ENCODE data around the gene SSTR4.

SSTR4 gene

DNA sequence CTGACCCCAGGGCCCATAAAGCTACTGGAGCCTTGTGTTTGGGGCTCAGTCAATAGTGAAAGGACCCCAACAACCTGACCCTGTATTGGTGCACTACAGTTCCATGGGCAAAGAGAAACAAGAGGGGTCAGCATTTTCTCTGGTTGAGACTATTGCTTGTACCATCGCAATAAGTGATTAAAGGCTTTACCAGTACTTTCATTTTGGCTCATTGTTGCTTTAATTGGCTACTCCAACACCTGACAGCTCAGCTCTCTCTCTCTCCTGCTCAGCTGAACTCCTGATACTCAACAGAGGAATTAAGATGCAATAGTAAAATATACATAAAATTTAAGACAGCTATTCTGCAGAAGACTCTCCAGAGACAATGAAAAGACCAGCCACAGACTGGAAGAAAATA, 33.2 kb downstream of the SSTR4 start:
- FAIRE-seq (no peak), DNase-seq (ENCODE audit: insufficient read length, low spot score) (no peak)
- TF ChIP-seq POLR2A (IDR thresholded peaks at IDR 0.05; ENCODE audit: low read depth, low read length) (no peak), SPI1 (IDR thresholded peaks at IDR 0.05; ENCODE audit: low read depth, low read length) (no peak), POLR2AphosphoS5 (IDR thresholded peaks at IDR 0.05; ENCODE audit: low read depth, low read length) (no peak), TAF1 (IDR thresholded peaks at IDR 0.05; ENCODE audit: low read depth, low read length) (no peak), POU2F2 (IDR thresholded peaks at IDR 0.05; ENCODE audit: low read depth, low read length) (no peak), PAX5 (IDR thresholded peaks at IDR 0.05; ENCODE audit: insufficient read depth, low read length, severe bottlenecking) (no peak)

DNA sequence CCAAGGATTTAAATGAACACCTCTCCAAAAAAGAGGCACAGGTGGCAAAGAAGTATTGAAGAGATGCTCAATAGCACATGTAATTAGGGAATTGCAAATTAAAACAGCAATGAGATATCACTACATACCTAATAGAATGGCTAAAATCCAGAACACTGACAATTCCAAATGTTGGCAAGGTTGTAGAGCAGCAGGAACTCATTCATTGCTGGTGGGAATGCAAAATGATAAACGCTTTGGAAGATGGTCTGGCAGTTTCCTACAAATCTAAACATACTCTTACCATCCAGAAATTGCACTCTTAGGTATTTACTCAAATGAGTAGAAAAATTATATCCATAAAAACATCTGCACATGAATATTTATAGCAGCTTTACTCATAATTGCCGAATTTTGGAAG, 34.0 kb downstream of the SSTR4 start:
- FAIRE-seq: no peak
- no peak for TF ChIP-seq TAF1 (IDR thresholded peaks at IDR 0.05; ENCODE audit: low read depth, low read length)
- no peak for TF ChIP-seq PAX5 (IDR thresholded peaks at IDR 0.05; ENCODE audit: insufficient read depth, low read length, severe bottlenecking)
- TF ChIP-seq POU2F2 (IDR thresholded peaks at IDR 0.05; ENCODE audit: low read depth, low read length): no peak
- TF ChIP-seq POLR2A (IDR thresholded peaks at IDR 0.05; ENCODE audit: low read depth, low read length): no peak
- no peak for TF ChIP-seq SPI1 (IDR thresholded peaks at IDR 0.05; ENCODE audit: low read depth, low read length)
- no peak for TF ChIP-seq POLR2AphosphoS5 (IDR thresholded peaks at IDR 0.05; ENCODE audit: low read depth, low read length)

DNA sequence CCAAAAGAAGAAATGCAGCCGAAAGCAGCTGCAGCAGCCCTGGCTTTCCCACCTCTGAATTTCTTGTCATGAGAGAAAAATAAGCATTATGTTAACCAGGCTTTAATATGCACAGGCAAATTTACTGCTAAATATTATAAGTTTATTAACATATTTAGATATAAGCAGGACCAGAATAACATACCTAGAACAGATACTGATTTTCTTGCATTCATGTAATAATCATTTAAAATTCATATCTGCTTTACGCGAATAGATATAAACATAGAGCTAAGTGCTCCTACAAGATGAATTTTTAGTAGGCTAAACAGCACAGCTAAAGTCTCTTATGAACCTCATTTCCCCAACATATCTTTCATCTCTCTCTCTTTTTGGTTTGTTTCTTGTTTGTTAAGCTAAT, 36.3 kb downstream of the SSTR4 start:
- DNase-seq (ENCODE audit: insufficient read length, low spot score) (no peak), FAIRE-seq (no peak)
- no peak for TF ChIP-seq POLR2A (IDR thresholded peaks at IDR 0.05; ENCODE audit: low read depth, low read length)
- TF ChIP-seq PAX5 (IDR thresholded peaks at IDR 0.05; ENCODE audit: insufficient read depth, low read length, severe bottlenecking): no peak
- no peak for TF ChIP-seq SPI1 (IDR thresholded peaks at IDR 0.05; ENCODE audit: low read depth, low read length)
- no peak for TF ChIP-seq TAF1 (IDR thresholded peaks at IDR 0.05; ENCODE audit: low read depth, low read length)
- no peak for TF ChIP-seq POU2F2 (IDR thresholded peaks at IDR 0.05; ENCODE audit: low read depth, low read length)
- no peak for TF ChIP-seq POLR2AphosphoS5 (IDR thresholded peaks at IDR 0.05; ENCODE audit: low read depth, low read length)

More for the DNA sequence above, 34.0 kb downstream of the SSTR4 start:
- DNase-seq (ENCODE audit: insufficient read length, low spot score): no peak

DNA sequence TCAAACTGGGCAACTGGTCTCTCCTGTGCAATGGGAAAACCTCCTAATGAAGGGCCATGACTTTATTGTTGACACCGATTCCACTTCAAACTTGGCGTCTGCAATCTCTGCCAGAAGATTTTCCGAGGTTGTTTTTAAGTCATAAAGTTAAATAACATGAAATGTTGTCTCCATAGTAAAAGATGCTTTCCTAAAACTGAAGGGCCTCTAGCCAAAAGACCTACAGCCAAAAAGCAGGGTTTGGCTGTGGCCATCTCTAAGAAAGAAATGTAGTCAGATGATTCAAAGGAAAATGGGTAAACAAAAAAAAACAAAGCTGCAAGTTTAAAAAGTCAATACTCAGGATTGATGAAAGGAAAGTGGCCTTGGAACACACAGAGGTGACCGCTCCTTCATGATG, 36.9 kb downstream of the SSTR4 start:
- TF ChIP-seq POU2F2 (IDR thresholded peaks at IDR 0.05; ENCODE audit: low read depth, low read length) (no peak), SPI1 (IDR thresholded peaks at IDR 0.05; ENCODE audit: low read depth, low read length) (no peak), TAF1 (IDR thresholded peaks at IDR 0.05; ENCODE audit: low read depth, low read length) (no peak), PAX5 (IDR thresholded peaks at IDR 0.05; ENCODE audit: insufficient read depth, low read length, severe bottlenecking) (no peak), POLR2A (IDR thresholded peaks at IDR 0.05; ENCODE audit: low read depth, low read length) (no peak), POLR2AphosphoS5 (IDR thresholded peaks at IDR 0.05; ENCODE audit: low read depth, low read length) (no peak)
- DNase-seq (ENCODE audit: insufficient read length, low spot score): no peak
- FAIRE-seq: no peak

DNA sequence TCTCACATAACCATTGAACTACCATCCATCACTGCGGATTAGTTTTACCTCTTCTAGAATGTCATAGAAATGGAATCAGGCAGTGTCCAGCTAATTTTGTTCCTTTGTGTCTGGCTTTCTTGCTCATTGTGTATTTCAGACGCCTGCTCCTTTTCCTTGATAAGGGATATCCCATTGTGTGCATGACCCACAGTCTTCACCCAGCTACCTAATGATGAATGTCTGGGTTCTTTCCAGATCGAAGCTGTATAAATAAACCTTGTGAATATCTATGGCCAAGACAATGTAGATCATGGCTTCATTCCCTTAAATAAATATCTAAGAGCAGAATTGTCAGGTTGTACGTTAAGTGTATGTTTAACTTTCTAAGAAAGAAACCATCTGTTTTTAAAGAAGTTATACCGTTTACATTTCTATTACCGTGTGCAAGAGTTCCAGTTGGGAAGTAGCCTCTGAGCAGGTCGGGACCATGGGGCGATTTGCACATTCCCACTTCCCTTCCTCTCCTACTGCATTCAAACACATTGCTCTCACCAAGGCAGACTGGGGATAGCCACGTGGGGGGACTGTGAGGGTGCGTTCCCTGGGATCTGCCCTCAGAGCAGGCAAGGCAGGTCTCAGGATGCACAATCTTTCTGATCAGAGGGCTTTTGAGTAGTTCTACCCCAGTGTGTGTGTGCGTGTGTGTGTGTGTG, 37.9 kb downstream of the SSTR4 start:
- no peak for DNase-seq (ENCODE audit: insufficient read length, low spot score)
- no peak for FAIRE-seq
- TF ChIP-seq SPI1 (IDR thresholded peaks at IDR 0.05; ENCODE audit: low read depth, low read length) (no peak), POU2F2 (IDR thresholded peaks at IDR 0.05; ENCODE audit: low read depth, low read length) (no peak), TAF1 (IDR thresholded peaks at IDR 0.05; ENCODE audit: low read depth, low read length) (no peak), POLR2A (IDR thresholded peaks at IDR 0.05; ENCODE audit: low read depth, low read length) (no peak), PAX5 (IDR thresholded peaks at IDR 0.05; ENCODE audit: insufficient read depth, low read length, severe bottlenecking) (no peak), POLR2AphosphoS5 (IDR thresholded peaks at IDR 0.05; ENCODE audit: low read depth, low read length) (no peak)

DNA sequence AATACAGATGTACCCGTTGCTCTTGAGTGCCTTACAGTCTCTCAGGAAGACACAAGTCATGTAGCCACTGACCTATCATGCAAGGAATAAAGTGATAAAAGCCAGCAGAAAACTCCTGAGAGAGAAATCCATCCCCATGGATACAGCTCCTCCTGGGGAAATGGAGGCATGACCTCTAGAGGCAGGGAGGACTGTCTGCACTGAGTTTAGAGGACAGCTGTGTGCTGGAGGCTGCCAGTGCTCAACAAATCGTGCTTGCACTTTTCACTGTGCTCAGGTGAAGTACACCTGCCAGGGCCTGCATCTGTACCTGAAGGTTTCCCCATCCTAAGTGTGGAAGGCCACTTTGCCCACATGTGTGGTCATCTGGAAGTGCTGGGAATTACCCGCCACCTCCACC, 38.9 kb downstream of the SSTR4 start:
- FAIRE-seq: no peak
- no peak for TF ChIP-seq POLR2A (IDR thresholded peaks at IDR 0.05; ENCODE audit: low read depth, low read length)
- no peak for DNase-seq (ENCODE audit: insufficient read length, low spot score)

DNA sequence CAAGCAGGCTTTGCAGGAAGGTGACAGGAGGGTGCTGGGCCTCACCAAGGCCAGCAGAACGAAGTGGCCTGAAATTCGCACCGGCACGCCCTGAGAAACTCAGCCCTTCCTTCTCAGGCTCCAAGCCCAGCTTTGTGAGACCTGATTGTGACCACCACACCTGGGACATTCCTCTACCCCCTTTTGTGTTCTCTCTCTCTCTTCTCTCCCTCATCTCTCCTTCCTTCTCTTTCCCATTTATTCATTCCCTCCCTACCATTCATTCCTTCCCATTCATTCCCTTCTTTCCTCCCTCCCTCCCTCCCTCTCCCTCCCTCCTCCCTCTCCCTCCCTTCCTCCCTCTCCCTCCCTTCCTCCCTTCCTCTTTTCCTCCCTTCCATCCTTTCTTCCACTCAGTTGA, 42.2 kb downstream of the SSTR4 start:
- DNase-seq (ENCODE audit: insufficient read length, low spot score) (no peak), FAIRE-seq (no peak)
- TF ChIP-seq SPI1 (IDR thresholded peaks at IDR 0.05; ENCODE audit: low read depth, low read length) (no peak), TAF1 (IDR thresholded peaks at IDR 0.05; ENCODE audit: low read depth, low read length) (no peak), PAX5 (IDR thresholded peaks at IDR 0.05; ENCODE audit: insufficient read depth, low read length, severe bottlenecking) (no peak), POLR2A (IDR thresholded peaks at IDR 0.05; ENCODE audit: low read depth, low read length) (no peak), POLR2AphosphoS5 (IDR thresholded peaks at IDR 0.05; ENCODE audit: low read depth, low read length) (no peak)

DNA sequence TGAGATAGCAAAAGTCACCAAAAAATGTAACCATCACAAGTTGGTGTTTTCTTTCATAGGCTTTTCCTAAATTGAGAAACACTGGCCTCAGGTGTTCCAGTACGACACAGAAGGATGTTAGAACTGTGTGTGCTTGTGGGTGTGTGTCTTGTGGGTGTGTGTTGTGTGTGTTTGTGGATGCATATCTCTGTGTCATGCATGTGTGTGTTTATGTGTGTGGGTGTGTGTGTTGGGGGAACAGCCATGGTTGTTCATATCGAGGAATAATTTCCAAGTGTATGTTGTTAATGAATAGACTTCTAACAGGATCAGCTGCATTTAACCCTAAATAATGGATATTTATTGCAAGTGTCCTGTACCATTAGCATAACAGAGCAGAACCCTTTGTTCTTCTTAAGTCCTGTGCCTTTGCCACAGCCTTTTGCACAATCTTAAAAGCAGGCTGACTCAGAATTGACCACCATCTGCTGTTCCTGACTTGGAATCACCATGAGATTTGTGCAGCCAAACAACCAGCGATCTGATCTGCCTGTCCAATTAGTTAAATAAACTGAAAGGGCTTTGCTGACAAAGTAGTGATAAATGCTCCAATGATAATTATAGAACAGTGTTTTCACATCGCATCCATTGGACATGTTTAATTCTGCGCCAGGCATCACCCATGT, 43.4 kb downstream of the SSTR4 start:
- no peak for TF ChIP-seq POLR2A (IDR thresholded peaks at IDR 0.05; ENCODE audit: low read depth, low read length)
- TF ChIP-seq TAF1 (IDR thresholded peaks at IDR 0.05; ENCODE audit: low read depth, low read length): no peak
- no peak for TF ChIP-seq PAX5 (IDR thresholded peaks at IDR 0.05; ENCODE audit: insufficient read depth, low read length, severe bottlenecking)
- no peak for TF ChIP-seq SPI1 (IDR thresholded peaks at IDR 0.05; ENCODE audit: low read depth, low read length)
- no peak for TF ChIP-seq POU2F2 (IDR thresholded peaks at IDR 0.05; ENCODE audit: low read depth, low read length)
- TF ChIP-seq POLR2AphosphoS5 (IDR thresholded peaks at IDR 0.05; ENCODE audit: low read depth, low read length): no peak
- DNase-seq (ENCODE audit: insufficient read length, low spot score) (no peak), FAIRE-seq (no peak)

DNA sequence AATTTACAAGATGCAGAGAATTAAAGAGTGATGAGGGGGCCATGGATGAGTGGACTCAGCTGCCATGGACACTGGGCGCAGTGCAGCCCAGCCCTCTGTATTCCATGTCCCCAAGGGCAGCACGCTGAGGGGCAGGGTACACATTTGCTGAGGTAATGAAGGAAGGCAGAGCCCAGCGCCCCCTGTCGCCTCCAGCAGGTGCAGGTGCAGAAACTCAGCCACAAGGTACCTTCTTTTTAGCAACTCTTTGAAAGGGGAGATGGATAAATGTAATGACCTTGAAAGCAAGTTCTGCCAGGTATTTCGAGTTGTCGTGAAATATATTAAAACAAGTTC, 43.9 kb downstream of the SSTR4 start:
- TF ChIP-seq SPI1 (IDR thresholded peaks at IDR 0.05; ENCODE audit: low read depth, low read length) (no peak), POU2F2 (IDR thresholded peaks at IDR 0.05; ENCODE audit: low read depth, low read length) (no peak), TAF1 (IDR thresholded peaks at IDR 0.05; ENCODE audit: low read depth, low read length) (no peak), POLR2AphosphoS5 (IDR thresholded peaks at IDR 0.05; ENCODE audit: low read depth, low read length) (no peak), PAX5 (IDR thresholded peaks at IDR 0.05; ENCODE audit: insufficient read depth, low read length, severe bottlenecking) (no peak), POLR2A (IDR thresholded peaks at IDR 0.05; ENCODE audit: low read depth, low read length) (no peak)
- DNase-seq (ENCODE audit: insufficient read length, low spot score): no peak
- FAIRE-seq: no peak

DNA sequence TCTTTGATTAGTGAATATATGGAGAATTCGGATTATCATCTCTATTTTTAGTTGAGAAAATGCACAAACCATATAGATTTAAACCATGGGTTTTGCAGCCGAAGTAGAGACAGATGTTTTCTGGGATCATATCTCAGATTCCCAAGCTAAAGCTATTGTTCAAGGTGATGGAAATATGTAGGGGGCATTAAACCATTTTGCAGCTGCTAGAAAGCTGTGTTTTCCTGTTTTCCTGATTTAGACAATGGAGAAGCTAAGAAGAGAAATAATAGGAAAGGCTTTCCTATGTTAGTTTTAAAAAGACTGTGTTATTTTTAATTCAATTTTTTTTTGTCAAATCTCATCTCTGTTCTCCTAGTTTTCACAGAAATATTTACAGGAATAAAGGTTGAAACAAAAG, 44.8 kb downstream of the SSTR4 start:
- TF ChIP-seq PAX5 (IDR thresholded peaks at IDR 0.05; ENCODE audit: insufficient read depth, low read length, severe bottlenecking): no peak
- FAIRE-seq: no peak
- DNase-seq (ENCODE audit: insufficient read length, low spot score): no peak
